Osteocyte (in vitro differentiated cells): ENCODE results near the gene MARCO. TPM values are rescaled to one million over a fixed set of nuclear protein-coding genes. Genes with fewer than 3 reads are reported as not detected.

ENCODE experiments used
- DNase-seq: peaks from one replicate; pipeline ENCODE4 v3.0.0; 2021; ENCODE audit warnings: mixed read lengths; ENCODE audit not compliant: unreplicated experiment; ENCODE audit errors: extremely low spot score
- H3K27ac Mint-ChIP-seq: one replicate; pipeline ENCODE4 v1.8.0; 2021; ENCODE audit warnings: mild to moderate bottlenecking, mixed read lengths; ENCODE audit not compliant: unreplicated experiment
- H3K27me3 Mint-ChIP-seq: one replicate; pipeline ENCODE4 v1.8.0; 2021; ENCODE audit warnings: mixed read lengths; ENCODE audit not compliant: unreplicated experiment
- H3K36me3 Mint-ChIP-seq: one replicate; pipeline ENCODE4 v1.8.0; 2021; ENCODE audit warnings: mixed read lengths; ENCODE audit not compliant: unreplicated experiment
- H3K4me1 Mint-ChIP-seq: one replicate; pipeline ENCODE4 v1.8.0; 2021; ENCODE audit warnings: mixed read lengths; ENCODE audit not compliant: unreplicated experiment
- H3K4me3 Mint-ChIP-seq: one replicate; pipeline ENCODE4 v1.8.0; 2021; ENCODE audit warnings: mild to moderate bottlenecking, moderate library complexity, mixed read lengths; ENCODE audit not compliant: unreplicated experiment
- H3K9me3 Mint-ChIP-seq: one replicate; pipeline ENCODE4 v1.8.0; 2021; ENCODE audit warnings: mixed read lengths; ENCODE audit not compliant: unreplicated experiment
- total RNA-seq: library from RNA; stranded (reverse); gene quantifications from 2 replicates; pipeline ENCODE4 v1.2.1, GENCODE V29; 2021
- TF ChIP-seq, protein P1 (sequence below): fragments of 200-600 bp; sonication (generic); IDR thresholded peaks from 2 replicates; pipeline ENCODE4 v1.5.0; 2021; ENCODE audit warnings: antibody characterized with exemption, mild to moderate bottlenecking, moderate library complexity

MARCO gene
- total RNA-seq, 1 donor from 2014 or later = not detected

DNA sequence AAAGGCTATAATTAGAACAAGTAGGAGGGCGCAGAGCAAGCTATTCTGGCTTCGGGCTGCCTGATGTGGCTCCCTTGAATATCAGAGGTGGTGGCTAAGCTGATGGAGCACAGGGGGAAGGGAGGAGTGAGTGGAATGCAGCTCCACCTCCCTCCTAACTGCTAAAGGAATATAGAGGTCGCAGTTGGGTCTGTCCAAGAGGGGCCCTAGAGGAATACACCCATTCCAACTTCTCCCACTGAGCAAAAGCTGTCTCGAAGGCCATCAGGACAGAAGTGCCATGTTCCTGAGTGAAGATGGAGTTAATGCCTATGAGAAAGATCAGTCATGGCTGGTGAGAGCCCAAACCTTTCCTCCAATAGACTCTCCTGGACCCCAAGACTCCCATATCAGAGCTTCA is 32.8 kb upstream of the MARCO start:
- Mint-ChIP-seq H3K36me3 (no peaks in the 10 kb centered on the region), H3K27ac (no peak overlapping the region), H3K4me1 (no peaks in the 10 kb centered on the region), H3K4me3 (no peak overlapping the region), H3K27me3 (no peaks in the 10 kb centered on the region), H3K9me3 (peaks cover 8% of the 10 kb centered on the region)
- TF ChIP-seq, protein P1, sequence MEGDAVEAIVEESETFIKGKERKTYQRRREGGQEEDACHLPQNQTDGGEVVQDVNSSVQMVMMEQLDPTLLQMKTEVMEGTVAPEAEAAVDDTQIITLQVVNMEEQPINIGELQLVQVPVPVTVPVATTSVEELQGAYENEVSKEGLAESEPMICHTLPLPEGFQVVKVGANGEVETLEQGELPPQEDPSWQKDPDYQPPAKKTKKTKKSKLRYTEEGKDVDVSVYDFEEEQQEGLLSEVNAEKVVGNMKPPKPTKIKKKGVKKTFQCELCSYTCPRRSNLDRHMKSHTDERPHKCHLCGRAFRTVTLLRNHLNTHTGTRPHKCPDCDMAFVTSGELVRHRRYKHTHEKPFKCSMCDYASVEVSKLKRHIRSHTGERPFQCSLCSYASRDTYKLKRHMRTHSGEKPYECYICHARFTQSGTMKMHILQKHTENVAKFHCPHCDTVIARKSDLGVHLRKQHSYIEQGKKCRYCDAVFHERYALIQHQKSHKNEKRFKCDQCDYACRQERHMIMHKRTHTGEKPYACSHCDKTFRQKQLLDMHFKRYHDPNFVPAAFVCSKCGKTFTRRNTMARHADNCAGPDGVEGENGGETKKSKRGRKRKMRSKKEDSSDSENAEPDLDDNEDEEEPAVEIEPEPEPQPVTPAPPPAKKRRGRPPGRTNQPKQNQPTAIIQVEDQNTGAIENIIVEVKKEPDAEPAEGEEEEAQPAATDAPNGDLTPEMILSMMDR = no peak
- DNase-seq = peak; percentile 51

DNA sequence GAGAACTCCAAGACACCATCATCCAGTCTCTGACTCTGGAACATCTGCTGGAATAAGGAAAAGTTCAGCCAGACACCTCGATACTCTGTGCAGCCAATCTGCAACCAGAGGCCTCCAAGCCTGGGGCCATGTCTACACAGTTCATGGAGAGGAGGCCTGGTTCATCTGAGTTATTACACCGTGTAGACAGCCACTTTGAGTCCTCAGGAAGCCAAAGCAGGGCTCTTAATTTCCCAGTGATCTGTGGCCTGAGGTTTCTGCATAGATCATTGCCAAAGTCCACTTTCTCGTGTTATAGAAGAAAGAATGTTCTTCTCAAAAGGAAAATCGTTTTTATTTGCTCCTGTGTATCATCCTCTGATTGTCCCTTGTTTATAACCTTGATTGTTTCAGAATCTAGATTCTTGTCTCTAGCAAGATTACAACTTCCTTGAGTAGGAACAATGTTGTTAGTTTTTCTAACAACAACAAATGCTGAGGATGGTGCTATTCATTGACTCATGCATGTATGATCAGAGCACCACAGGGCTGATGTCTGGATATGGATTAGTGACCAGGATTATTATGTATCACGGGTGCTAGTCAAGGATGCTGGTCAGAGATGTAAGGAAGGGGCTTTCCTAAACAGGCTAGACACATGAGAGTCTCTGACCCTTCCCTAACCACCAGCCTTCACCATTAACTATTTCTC is 30.7 kb upstream of the MARCO start:
- TF ChIP-seq, protein P1 = no peak
- Mint-ChIP-seq H3K36me3 (no peaks in the 10 kb centered on the region), H3K27ac (no peak overlapping the region), H3K9me3 (no peaks in the 10 kb centered on the region), H3K27me3 (no peaks in the 10 kb centered on the region), H3K4me1 (no peaks in the 10 kb centered on the region), H3K4me3 (no peak overlapping the region)
- DNase-seq = no peak

DNA sequence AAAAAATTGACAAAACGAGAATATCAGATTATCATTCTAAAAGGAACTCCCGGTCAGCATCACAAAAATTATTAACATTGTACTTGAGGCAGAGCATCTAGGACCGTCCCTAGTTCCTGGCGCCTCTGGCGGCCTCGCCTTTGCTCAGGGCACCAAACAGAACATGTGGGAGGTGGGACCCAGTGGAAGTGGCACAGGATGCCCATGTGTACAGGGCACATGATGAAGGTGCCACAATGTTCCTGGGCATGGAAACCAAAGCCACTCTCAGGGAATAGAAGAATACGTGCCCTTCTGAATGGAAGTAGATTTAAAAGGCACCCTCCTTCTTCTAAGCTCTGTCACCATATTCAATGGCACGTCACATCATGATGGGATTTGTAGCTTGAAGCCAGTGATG is 30.1 kb upstream of the MARCO start:
- TF ChIP-seq, protein P1 = no peak
- DNase-seq = peak; percentile 56
- H3K4me1 Mint-ChIP-seq = no peaks in the 10 kb centered on the region
- H3K27me3 Mint-ChIP-seq = no peaks in the 10 kb centered on the region
- H3K4me3 Mint-ChIP-seq = no peak overlapping the region
- no peaks in the 10 kb centered on the region for H3K9me3 Mint-ChIP-seq
- H3K36me3 Mint-ChIP-seq = no peaks in the 10 kb centered on the region
- H3K27ac Mint-ChIP-seq = no peak overlapping the region

DNA sequence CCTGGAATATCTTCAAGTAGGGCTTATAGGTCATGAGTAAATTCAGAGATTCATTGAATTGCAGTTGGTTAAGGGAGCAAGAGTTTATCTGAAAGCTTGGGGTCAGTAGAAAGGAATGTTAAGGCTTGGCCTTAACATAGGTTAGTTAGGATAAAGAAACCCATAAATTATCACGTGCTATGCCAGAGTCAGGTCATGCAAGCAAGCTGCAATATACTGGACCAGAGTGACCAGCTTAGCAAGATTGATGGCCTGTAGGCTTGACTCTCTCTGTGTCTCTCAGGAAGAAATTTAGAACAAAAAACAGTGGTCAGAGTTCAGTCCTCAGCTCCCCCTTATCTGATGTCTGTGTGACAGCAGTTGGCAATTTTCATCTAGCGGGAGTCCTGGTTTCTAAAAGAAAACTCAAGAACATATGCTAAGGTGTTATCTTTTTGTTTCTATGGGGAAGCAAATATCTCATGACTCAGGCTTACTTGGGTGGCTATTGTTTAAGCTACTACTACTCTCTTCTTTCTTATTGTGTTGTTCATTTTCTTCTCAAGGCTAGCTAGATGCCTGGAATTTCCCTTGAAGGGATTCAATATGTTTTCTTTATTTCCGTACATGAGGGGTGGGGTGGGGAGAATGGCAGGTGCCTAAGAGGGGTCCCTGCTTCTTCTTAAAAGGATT is 28.7 kb upstream of the MARCO start:
- DNase-seq = peak; percentile 8
- Mint-ChIP-seq H3K36me3 (no peaks in the 10 kb centered on the region), H3K4me1 (no peaks in the 10 kb centered on the region), H3K9me3 (no peaks in the 10 kb centered on the region), H3K27me3 (no peaks in the 10 kb centered on the region), H3K27ac (no peak overlapping the region), H3K4me3 (no peak overlapping the region)
- TF ChIP-seq, protein P1 = no peak

DNA sequence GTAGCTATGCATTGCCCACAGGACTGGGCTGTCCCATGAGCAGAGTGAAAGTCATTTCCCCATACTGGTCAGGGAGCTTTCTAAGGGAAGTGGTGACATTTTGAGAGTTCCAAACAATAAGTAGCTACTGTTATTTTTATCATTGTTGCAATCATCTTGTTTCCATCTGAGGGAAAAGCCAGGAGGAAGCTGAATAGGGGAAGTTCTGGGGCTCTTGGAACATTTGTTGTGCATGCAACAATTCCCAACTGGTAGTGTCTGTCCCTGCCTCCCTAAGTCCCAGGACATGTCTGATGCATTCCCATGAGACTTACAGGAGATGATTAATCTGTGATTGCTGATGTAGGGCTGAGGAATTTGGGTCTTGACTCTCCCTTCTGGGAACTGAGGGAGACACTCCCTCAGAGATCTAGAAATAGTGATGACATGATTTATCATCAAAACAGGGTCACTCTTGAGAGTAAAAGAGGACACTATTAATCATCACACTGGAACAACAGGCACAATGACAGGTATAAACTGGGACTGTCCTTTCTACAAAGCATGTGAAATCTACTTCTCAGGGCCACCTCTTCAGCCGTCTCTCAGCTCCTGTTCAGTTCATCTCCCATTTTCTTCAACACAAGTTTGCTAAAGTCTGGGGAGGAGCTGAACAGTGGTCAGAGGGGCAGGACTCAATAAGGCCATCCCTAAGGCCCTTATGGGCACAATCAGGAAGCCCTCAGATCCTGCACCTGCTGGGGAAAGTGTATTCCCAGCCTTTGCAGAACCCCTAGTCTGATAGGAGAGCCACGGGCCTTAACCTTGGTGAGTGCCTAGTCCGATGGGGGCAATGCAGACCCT is 28.0 kb upstream of the MARCO start:
- Mint-ChIP-seq H3K4me3 (no peak overlapping the region), H3K9me3 (no peaks in the 10 kb centered on the region), H3K4me1 (no peaks in the 10 kb centered on the region)

More for the DNA sequence above, 28.0 kb upstream of the MARCO start:
- Mint-ChIP-seq H3K27ac (no peak overlapping the region), H3K36me3 (no peaks in the 10 kb centered on the region), H3K27me3 (no peaks in the 10 kb centered on the region)
- TF ChIP-seq, protein P1 = no peak
- DNase-seq = peak; percentile 57
